OCI-LY7 (cell line): ENCODE measurements around the gene MAP3K21. TPM values are rescaled to one million over a fixed set of nuclear protein-coding genes. Genes with fewer than 3 reads are reported as not detected.
A peak's percentile ranks its signal among the peaks of the same experiment; 100 is the strongest.

Experiments used
- BruUV-seq: library from RNA; stranded (reverse); fragments of 400-500 nt; replicated peaks from 2 replicates; lab custom pipeline; 2021; lab: Mats Ljungman, UMichigan
- CTCF ChIA-PET: fragments of 300-600 bp; sonication (Branson Sonifier 250); formaldehyde crosslinking; loops from one replicate; lab custom pipeline; 2022; ENCODE audit warnings: antibody characterized with exemption; ENCODE audit not compliant: unreplicated experiment; lab: Charles Lee
- POLR2A ChIA-PET: fragments of 300-600 bp; sonication (Branson Sonifier 250); formaldehyde crosslinking; loops from one replicate; lab custom pipeline; 2022; ENCODE audit warnings: antibody characterized with exemption; lab: Charles Lee
- DNase-seq: peaks from one replicate; pipeline ENCODE4 v3.0.0-alpha.2; 2015; ENCODE audit warnings: low spot score
- H2AFZ ChIP-seq: fragments of 200-600 bp; sonication (generic), shearing (Covaris generic); 2 replicates; pipeline ENCODE4 v1.6.1; 2014; ENCODE audit warnings: mild to moderate bottlenecking, antibody characterized with exemption, low read length, moderate library complexity
- H3K27ac ChIP-seq: fragments of 200-600 bp; sonication (generic); 2 replicates; pipeline ENCODE4 v1.5.1; 2014; ENCODE audit warnings: mixed run types, low read depth, mild to moderate bottlenecking, moderate library complexity, low read length, inconsistent platforms; ENCODE audit not compliant: poor library complexity, severe bottlenecking
- H3K36me3 ChIP-seq: fragments of 200-600 bp; sonication (generic); 2 replicates; pipeline ENCODE4 v1.6.1; 2014; ENCODE audit warnings: mild to moderate bottlenecking, antibody characterized with exemption, low read length, moderate library complexity, mixed read lengths; ENCODE audit not compliant: insufficient read depth
- H3K4me1 ChIP-seq: fragments of 200-600 bp; sonication (generic); 2 replicates; pipeline ENCODE4 v1.5.1; 2014; ENCODE audit warnings: mild to moderate bottlenecking, low read length; ENCODE audit not compliant: insufficient read depth, poor library complexity, severe bottlenecking
- H3K4me2 ChIP-seq: fragments of 200-600 bp; sonication (generic); 2 replicates; pipeline ENCODE4 v1.6.1; 2014; ENCODE audit warnings: mild to moderate bottlenecking, low read length
- H3K4me3 ChIP-seq: fragments of 200-600 bp; sonication (generic); 2 replicates; pipeline ENCODE4 v1.5.1; 2014; ENCODE audit warnings: mild to moderate bottlenecking, low read depth, low read length; ENCODE audit not compliant: poor library complexity, severe bottlenecking
- H3K79me2 ChIP-seq: fragments of 200-600 bp; sonication (generic); 2 replicates; pipeline ENCODE4 v1.6.1; 2016; ENCODE audit warnings: low read depth, mild to moderate bottlenecking, low read length, moderate library complexity, mixed read lengths; ENCODE audit not compliant: insufficient read depth
- H3K9me2 ChIP-seq: fragments of 200-600 bp; sonication (generic); 2 replicates; pipeline ENCODE4 v1.6.1; 2016; ENCODE audit warnings: mild to moderate bottlenecking, low read length, mixed read lengths; ENCODE audit not compliant: insufficient read depth
- H3K9me3 ChIP-seq: fragments of 200-600 bp; sonication (generic); 2 replicates; pipeline ENCODE4 v1.6.1; 2014; ENCODE audit warnings: mild to moderate bottlenecking, mixed run types, low read length, mixed read lengths
- H4K20me1 ChIP-seq: fragments of 200-600 bp; sonication (generic); 2 replicates; pipeline ENCODE4 v1.6.1; 2014; ENCODE audit warnings: mild to moderate bottlenecking, antibody characterized with exemption, low read length, moderate library complexity, mixed read lengths; ENCODE audit not compliant: insufficient read depth
- CTCF ChIP-seq: fragments of 200-600 bp; sonication (generic); conservative IDR thresholded peaks from 2 replicates; pipeline ENCODE4 v1.5.1; 2014; ENCODE audit warnings: mild to moderate bottlenecking, antibody characterized with exemption, low read length, moderate library complexity, mixed read lengths
- EZH2phosphoT487 ChIP-seq: fragments of 200-600 bp; sonication (generic); IDR thresholded peaks from 2 replicates; pipeline ENCODE4 v1.6.1; 2018; ENCODE audit warnings: low read depth, borderline replicate concordance, mild to moderate bottlenecking, mixed run types, antibody characterized with exemption, low read length, moderate library complexity, mixed read lengths
- intact Hi-C: fragments of 100-400 bp; cut with micrococcal nuclease; formaldehyde crosslinking; loops from one replicate; pipeline ENCODE4 v1.10.0; 2022; ENCODE audit not compliant: unreplicated experiment
- total RNA-seq, 2 experiments: library from RNA; depleted of rRNA in 1 of 2; stranded (reverse); fragments of >200 nt in 1 of 2; shearing (Covaris generic) in 1 of 2; gene quantifications; 2 replicates each; pipeline ENCODE4 v1.2.3, GENCODE V29; 2014 to 2022

MAP3K21 gene
- total RNA-seq, 2 experiments from 2014 or later: 1.3 to 1.8 TPM

- no peak for TF ChIP-seq CTCF
- no peak for TF ChIP-seq EZH2phosphoT487
- ChIA-PET POLR2A (no interaction called here), CTCF (no interaction called here)
- Histone ChIP-seq H3K4me3 (no peak overlapping the region), H3K36me3 (no peaks in the 10 kb centered on the region), H3K27ac (no peak overlapping the region), H3K9me2 (no peaks in the 10 kb centered on the region), H4K20me1 (no peaks in the 10 kb centered on the region), H2AFZ (no peak overlapping the region), H3K4me2 (no peak overlapping the region), H3K9me3 (no peaks in the 10 kb centered on the region), H3K4me1 (no peaks in the 10 kb centered on the region), H3K79me2 (no peaks in the 10 kb centered on the region)
- intact Hi-C loops: loop anchor here (5.0 kb wide), 1 partner anchor 92 kb away; no protein-coding TSS in a partner anchor
- DNase-seq: no peak
- no TSS peak for BruUV-seq
These were observed 66.6 kb downstream of the MAP3K21 start for GRCh38 chr1:233393926-233394680.

GRCh38 chr1:233394860-233395717 is 67.6 kb downstream of the MAP3K21 start:
- no TSS peak for BruUV-seq
- Histone ChIP-seq H3K4me3 (no peak overlapping the region), H3K36me3 (no peaks in the 10 kb centered on the region), H4K20me1 (no peaks in the 10 kb centered on the region), H3K4me2 (no peak overlapping the region), H3K4me1 (no peaks in the 10 kb centered on the region), H3K79me2 (no peaks in the 10 kb centered on the region), H2AFZ (peak overlapping the region; percentile 27; the same call in 1 of the 2 replicates), H3K9me2 (no peaks in the 10 kb centered on the region), H3K9me3 (no peaks in the 10 kb centered on the region), H3K27ac (no peak overlapping the region)
- intact Hi-C loops: loop anchor here (1.0 to 5.0 kb wide), 3 partner anchors 93 to 672 kb away; no protein-coding TSS in a partner anchor
- CTCF ChIA-PET: no interaction called here
- peak; percentile 50 for DNase-seq
- TF ChIP-seq EZH2phosphoT487: no peak
- TF ChIP-seq CTCF: peak; percentile 93
- POLR2A ChIA-PET: interaction anchor here (1.0 kb wide), 1 partner anchor 31 kb away, joined by 3 read pairs; no protein-coding TSS in a partner anchor
